Measurements from ENCODE around the gene BUD31.
"Not testable (repeated sequence)": the region's sequence is repeated elsewhere in the genome, so short reads cannot be mapped to it uniquely, and the experiment has no call there.

The BUD31 gene

GRCh38 chr7:99408379-99409191 is at the start of gene BUD31, which contains the start of gene PDAP1:
Gene BUD31 (plus strand): TSS chr7:99408969. CDS start chr7:99411093, 2,124 bp downstream.
Gene PDAP1 (minus strand): TSS chr7:99408597. CDS start chr7:99408548, 49 bp downstream.
- peak; percentile 87 for DNase-seq

DNA sequence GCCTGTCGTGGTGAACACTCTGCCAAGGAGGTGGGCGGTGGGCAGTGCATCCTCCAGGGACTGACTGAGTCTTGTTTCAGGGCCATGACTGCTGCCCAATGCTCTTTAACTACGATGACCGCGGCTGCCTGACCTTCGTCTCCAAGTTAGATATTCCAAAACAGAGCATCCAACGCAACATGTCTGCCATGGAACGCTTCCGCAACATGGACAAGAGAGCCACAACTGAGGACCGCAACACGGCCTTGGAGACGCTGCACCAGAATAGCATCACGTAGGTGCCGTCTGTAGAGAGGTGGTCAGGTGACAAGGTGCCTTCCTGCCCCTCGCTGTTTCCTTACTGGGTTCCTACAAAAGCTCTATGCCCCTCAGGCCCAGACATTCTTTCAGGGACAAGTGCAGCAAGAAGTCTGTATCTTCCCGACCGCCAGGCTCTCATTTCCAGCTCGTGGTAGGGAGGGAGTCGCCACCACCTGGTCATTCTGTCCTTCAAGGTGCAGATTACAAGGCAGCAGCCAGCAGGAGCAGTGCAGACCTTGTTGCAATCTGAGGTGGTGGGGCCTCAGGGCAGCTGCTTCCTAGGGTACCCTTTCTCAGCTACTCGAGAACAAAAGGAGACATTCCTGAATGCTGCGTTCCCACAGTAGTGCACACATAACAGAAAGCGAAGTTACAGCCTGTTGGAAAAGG is 49.2 kb upstream of the BUD31 start:
- no peak for DNase-seq

DNA sequence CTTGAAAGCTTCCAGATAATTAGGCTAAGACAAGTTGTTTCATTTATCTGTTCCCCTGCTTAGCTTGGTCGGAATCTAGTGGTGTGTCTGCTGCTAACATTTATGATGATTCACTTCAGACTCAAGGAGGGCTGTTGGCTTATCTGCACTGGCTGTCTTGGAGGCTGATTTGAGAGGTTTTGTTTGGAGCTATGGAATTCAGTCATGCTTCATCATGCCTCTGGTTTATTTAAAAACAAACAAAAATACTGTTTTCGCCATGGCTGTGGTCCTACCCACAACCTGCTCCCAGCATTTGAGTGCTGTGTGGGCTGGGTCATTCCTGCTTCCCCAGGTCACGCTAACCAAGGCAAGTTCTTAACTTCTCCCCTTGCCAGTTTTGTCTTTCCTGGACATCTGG is 46.0 kb upstream of the BUD31 start:
- no peak for DNase-seq

GRCh38 chr7:99363286-99363685 is 45.5 kb upstream of the BUD31 start:
- DNase-seq: no peak

DNA sequence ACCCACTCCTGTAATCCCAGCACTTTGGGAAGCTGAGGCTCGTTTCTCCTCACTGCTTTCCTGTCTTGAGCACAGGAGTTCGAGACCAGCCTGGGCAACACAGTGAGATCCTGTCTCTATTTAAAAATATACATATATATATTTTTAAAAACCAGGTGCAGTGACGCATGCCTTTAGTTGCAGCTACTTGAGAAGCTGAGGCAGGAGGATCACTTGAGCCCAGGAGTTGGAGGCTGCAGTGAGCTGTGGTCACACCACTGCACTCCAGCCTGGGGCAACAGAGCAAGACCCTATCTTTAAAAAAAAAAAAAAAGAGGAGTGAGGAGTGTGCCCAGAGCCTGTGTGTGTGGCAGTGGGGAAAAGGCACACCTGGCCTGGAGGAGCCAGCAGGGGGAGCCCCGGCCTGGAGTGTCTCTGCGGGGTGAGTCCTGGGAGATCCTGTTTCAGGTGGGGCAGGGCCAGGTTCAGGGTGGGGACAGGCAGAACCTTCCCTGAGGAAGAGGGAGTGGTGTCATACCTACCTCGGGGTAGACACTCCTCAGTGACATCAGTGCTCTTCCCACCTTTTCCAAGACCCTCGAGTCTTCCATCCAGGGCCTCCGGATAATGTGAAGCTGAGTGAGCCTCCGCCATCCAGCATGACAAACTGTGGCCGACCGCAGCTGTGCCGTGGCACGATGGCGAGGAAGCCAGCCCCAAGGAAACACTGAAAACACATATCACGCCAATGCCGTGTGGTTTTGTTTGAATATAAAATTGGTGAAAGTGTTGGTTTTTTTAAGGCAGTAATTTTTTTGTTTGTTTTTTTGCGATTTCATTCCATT is 43.2 kb upstream of the BUD31 start:
- DNase-seq: no peak

DNA sequence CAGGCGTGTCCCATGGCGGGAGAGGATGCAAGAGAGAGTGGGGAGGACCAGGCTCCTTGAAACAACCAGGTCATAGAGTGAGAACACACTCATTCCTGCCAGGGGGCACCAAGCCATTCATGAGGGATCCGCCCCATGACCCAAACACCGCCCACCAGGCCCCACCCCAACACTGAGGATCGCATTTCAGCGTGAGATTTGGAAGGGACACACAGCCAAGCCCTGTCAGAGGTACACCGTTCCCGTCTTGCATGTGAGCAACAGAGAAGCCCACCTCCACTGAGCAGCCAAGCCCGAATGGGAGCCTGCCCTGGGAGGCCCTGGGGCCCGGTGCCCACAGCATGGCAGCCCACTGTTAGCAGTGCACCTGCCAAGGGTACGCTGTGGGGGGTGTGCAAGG is 42.1 kb upstream of the BUD31 start:
- no peak for DNase-seq

GRCh38 chr7:99368750-99369389 is 39.9 kb upstream of the BUD31 start:
- no peak for DNase-seq

GRCh38 chr7:99369767-99370391 is 38.9 kb upstream of the BUD31 start:
- no peak for DNase-seq

GRCh38 chr7:99371376-99371920 is 37.3 kb upstream of the BUD31 start:
- no peak for DNase-seq

- no peak for DNase-seq
Observed at GRCh38 chr7:99372275-99373090, 36.3 kb upstream of the BUD31 start.

- DNase-seq: no peak
Observed at GRCh38 chr7:99373091-99374066, 35.4 kb upstream of the BUD31 start.

DNA sequence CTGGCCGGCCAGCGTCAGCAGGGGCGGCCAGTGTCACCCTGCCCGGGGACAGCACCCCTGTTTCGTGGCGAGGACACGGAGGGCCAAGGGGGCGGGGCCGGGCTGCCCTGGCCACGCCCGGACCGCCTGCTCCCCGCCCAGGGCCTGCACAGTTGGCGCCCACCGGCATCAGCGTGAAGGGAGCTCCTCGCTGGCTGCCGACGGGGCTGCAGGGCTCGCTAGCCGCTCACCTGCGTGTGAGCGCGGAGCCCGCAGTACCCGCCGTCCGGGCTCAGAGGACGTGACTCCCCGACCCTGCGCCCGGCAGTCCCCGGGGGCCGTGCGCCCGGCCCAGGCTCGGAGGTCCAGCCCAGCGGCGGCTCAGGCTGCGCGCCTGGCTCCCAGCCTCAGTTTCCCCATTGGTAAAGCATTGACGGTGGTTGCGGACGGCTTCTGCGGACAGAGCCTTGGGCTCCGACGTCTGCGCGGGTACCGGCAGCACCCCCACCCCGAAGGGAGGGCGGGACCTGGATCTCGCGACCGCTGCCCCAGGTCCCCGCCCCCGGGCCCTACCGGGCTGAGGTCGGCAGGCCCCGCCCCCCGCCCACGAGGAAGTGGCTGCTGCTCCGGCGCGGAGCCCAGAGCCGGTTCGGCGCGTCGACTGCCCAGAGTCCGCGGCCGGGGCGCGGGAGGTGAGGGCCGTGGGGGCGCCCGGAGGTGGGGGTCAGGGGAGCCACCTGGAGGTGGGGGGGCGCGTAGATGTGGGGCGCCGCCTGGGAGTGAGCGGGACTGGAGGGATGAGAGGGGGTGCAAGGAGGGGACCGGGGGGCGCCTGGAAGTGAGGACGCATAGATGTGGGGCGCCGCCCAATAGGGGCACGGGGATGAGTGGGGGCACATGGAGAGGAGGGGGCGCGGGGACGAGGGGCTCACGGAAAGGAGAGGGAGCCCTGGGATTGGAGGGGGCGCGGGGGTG is 34.4 kb upstream of the BUD31 start, which contains the start of gene ARPC1B:
Gene ARPC1B, plus strand, starts transcription at position 620 of the 954 bp plus-strand sequence. CDS start 10,985 bp downstream, outside the sequence.
- DNase-seq: peak; percentile 68

DNA sequence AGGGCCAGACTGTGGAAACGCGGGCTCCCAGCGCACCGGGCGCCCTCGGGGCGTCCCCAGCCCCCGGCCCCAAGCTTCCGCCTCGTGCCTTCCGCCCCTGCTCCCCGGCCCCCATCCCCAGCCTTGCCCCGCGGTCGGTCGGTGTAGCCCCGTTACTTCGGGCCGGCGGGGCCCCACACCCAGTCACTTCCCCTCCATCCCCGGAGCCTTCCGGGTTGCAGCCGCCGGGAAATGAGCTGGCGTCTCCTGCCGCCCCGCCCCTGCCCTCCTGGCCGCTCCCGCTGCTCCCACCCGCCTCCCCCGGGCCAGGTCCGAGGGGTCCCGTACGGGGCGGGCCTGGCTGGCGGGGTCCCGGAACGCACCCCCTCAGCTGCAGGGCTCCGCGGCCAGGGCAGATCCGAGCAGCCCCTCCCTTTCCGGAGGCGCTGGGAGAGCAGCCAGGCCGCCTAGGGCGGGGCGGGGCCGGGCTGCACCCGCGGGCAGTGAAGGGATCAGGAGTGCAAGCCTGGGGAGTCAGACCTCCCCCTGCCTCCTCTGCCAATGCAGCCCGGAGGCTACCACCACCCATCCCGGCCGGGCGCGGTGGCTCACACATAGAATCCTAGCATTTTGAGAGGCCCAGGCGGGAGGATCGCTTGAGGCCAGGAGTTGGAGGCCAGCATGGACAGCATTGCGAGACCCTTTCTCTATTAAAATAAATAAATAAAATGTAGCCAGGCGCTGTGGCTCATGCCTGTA is 33.5 kb upstream of the BUD31 start:
- DNase-seq: peak; percentile 36

DNA sequence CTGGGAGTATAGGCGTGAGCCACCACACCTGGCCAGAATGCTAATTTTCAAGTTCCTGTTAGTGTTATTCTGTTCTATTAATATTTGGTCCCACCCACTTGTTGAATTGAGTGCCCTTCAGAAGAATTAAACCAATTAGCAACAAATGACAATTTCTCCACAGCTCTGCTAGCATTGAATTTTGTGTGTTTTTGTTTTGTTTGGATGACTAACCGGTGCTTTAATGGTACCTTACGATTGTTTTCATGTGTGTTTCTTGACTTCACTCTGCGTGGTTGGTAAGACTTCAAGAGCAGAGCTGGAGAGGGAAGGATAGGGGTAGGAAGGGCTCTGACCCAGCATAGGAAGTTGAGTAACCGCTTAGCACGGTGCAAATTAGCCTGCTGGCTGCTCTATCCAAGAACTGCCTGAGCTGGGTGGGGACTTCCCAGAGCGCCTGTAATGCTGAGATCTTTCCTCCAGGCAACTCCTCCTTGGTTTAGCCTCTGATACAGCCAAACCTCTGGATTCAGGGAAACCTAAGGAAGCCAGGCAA is 29.7 kb upstream of the BUD31 start:
- no peak for DNase-seq

- DNase-seq: not testable (repeated sequence)
Observed at GRCh38 chr7:99379693-99380031, 29.1 kb upstream of the BUD31 start.

- DNase-seq: no peak
Observed at GRCh38 chr7:99380032-99380822, 28.5 kb upstream of the BUD31 start.

Data from NCI-H1105 (cell line).